ENCODE results near the gene SYPL1. TPM values are rescaled to one million over a fixed set of nuclear protein-coding genes. Genes with fewer than 3 reads are reported as not detected.

The SYPL1 gene
- total RNA-seq, 1 donor from 2014 or later: 39.4 TPM

DNA sequence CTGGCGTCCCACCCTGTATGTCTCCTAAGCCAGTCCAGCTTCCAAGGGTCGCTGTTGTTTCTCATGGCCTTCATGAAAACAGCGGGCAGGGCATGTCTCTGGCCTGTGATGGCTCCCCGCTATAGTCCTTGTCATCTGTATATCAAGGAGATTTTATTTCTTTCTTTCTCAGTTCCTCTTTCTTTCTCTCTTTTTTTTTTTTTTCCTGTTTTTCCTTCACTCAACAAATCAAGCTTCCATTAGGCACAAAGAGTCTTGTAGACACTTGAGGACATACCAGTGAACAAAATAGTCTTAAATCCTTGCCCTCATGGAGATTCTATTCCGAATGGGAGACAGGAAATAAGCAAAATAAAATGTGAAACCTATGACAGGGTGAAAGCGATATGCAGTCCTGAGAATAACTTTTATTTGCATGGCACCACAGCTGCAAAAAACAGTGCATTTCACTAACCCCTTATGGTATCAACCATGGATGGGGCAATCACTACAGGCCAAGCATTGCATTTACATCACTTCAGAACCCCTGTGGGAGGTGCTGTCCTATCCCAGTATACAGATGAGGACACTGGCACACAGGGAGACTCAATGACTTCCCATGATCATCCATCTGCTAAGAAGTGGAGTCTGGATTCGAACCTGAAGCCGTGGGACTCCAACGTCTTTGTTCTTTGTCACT is 50.7 kb downstream of the SYPL1 start:
- Mint-ChIP-seq H3K9me3 (no peaks in the 10 kb centered on the region), H3K4me3 (no peak overlapping the region), H3K4me1 (peaks cover 70% of the 10 kb centered on the region), H3K36me3 (ENCODE audit: low read depth) (no peaks in the 10 kb centered on the region), H3K27ac (ENCODE audit: unreplicated experiment) (no peak overlapping the region), H3K27me3 (ENCODE audit: low read depth) (no peaks in the 10 kb centered on the region)
- TF ChIP-seq, protein P1, sequence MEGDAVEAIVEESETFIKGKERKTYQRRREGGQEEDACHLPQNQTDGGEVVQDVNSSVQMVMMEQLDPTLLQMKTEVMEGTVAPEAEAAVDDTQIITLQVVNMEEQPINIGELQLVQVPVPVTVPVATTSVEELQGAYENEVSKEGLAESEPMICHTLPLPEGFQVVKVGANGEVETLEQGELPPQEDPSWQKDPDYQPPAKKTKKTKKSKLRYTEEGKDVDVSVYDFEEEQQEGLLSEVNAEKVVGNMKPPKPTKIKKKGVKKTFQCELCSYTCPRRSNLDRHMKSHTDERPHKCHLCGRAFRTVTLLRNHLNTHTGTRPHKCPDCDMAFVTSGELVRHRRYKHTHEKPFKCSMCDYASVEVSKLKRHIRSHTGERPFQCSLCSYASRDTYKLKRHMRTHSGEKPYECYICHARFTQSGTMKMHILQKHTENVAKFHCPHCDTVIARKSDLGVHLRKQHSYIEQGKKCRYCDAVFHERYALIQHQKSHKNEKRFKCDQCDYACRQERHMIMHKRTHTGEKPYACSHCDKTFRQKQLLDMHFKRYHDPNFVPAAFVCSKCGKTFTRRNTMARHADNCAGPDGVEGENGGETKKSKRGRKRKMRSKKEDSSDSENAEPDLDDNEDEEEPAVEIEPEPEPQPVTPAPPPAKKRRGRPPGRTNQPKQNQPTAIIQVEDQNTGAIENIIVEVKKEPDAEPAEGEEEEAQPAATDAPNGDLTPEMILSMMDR (conservative IDR thresholded peaks at IDR 0.05): no peak
- DNase-seq (ENCODE audit: low read depth, low spot score): no peak

DNA sequence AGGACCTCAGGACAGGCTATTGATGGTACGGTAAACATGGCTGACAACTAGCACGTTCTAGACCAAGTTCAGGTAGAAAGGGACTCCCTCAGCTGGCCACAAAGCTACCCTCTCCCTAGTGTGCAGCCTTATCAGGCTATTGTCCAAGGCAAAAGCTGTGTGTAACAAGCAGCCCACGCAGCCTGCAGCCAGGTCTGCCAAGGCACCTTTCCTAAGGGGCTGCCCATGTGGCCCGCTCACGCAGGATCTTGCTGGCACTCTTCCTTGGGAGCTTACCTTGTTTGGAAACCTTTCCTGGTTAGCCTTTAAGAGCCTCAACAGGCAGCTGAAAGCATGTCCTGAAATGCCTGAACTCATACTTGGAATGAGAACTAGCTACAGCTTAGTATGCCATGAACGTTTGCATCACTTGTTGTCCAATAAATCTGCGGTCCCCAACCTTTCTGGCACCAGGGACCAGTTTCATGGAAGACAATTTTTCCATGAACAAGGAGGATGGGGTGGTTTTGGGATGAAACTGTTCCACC is 51.7 kb downstream of the SYPL1 start:
- TF ChIP-seq, protein P1 (conservative IDR thresholded peaks at IDR 0.05): no peak
- DNase-seq (ENCODE audit: low read depth, low spot score): no peak
- Mint-ChIP-seq H3K36me3 (ENCODE audit: low read depth) (no peaks in the 10 kb centered on the region), H3K27me3 (ENCODE audit: low read depth) (no peaks in the 10 kb centered on the region), H3K4me1 (peaks cover 62% of the 10 kb centered on the region), H3K9me3 (no peaks in the 10 kb centered on the region), H3K4me3 (no peak overlapping the region), H3K27ac (ENCODE audit: unreplicated experiment) (no peak overlapping the region)

DNA sequence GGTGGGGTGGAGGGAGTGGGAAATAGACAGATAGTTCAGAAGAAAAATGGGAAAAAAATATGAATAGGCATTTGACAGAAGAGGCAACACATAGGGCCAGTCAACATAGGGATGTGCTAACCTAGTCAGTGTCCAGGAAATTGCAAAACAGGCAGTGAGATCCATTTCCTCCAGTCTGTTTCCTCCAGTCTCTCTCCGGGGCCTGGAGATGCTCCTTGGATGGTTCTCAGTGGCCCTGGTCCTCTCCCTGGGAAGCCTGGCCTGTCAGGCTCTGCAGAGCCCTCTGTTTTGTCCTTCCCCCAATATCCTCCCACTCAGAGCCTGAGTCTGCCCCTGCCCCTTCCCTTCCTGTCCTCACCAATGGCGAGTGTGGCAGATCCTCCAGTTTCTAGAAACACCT is 52.6 kb downstream of the SYPL1 start:
- no peak for DNase-seq (ENCODE audit: low read depth, low spot score)
- H3K4me3 Mint-ChIP-seq: no peak overlapping the region
- no peaks in the 10 kb centered on the region for H3K9me3 Mint-ChIP-seq
- H3K27ac Mint-ChIP-seq (ENCODE audit: unreplicated experiment): peak overlapping the region; percentile 93
- peaks cover 53% of the 10 kb centered on the region for H3K4me1 Mint-ChIP-seq
- H3K36me3 Mint-ChIP-seq (ENCODE audit: low read depth): no peaks in the 10 kb centered on the region
- TF ChIP-seq, protein P1 (conservative IDR thresholded peaks at IDR 0.05): no peak
- H3K27me3 Mint-ChIP-seq (ENCODE audit: low read depth): no peaks in the 10 kb centered on the region

DNA sequence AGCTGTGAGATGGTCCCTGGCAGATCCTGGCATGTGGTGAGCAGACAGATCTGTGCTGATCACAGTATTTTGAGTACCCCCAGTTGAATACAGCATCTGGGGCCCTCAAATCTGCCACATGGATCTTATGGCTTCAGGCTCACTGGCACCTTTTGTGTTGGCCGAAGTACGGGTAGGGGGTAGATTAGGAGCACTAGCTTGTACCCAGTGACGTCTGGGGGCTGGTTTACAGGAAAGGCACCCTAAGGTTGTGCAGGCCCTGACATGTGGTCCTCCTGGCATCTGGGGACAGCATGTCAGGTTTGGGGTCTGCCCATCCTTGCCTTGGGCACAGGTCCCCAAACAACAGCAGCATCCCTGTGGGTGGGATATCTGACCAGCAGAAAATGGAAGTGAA is 53.2 kb downstream of the SYPL1 start:
- peak overlapping the region; percentile 93 for H3K27ac Mint-ChIP-seq (ENCODE audit: unreplicated experiment)
- H3K9me3 Mint-ChIP-seq: no peaks in the 10 kb centered on the region
- no peaks in the 10 kb centered on the region for H3K36me3 Mint-ChIP-seq (ENCODE audit: low read depth)
- TF ChIP-seq, protein P1 (conservative IDR thresholded peaks at IDR 0.05): no peak
- H3K4me1 Mint-ChIP-seq: peaks cover 47% of the 10 kb centered on the region
- no peak for DNase-seq (ENCODE audit: low read depth, low spot score)
- H3K4me3 Mint-ChIP-seq: peak overlapping the region; percentile 5
- no peaks in the 10 kb centered on the region for H3K27me3 Mint-ChIP-seq (ENCODE audit: low read depth)

DNA sequence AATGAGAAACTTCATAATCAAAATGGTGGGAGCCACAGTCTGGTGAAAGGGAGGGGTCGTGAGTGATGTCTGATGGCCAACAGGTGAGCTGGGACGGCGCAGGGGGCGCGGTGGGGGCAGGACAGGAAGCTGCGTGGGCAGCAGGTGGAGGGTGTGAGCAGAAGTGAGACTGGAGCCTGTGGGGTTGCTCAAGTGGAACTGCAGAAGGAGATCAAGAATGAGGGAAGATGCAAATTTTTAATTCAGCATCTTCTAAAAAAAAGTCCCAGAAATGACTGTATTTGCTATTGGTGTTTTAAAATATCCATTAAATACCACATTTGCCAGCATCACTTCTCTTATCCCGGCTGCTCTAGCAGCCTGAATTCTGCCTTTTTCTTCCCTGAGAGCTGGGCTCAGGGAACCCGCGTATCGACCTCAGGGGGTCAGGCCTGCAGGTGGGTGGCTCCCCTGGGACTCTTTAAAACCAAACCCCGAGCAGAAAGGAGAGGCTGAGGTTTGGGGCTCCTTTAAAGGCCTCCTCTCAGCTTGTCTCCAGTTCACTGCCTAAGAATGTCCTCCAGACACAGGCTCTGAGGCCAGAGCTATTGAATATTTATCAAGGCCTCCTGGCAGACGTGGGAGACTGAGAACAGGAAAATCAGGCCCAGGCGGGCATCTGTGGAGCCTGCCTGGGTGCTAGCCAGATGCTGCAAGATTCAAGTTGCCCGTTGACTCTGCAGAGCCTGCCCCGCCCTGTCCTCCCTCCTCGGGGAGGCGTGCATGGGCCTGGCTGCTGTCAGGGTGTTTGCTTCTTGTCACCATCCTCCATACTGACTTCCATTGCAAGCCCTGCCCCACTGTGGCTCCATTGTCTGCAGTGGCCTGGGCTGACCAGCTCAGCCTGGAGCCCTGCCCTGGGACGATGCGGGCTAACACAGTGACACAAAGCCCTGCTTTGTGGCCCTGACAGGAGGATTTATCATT is 53.9 kb downstream of the SYPL1 start:
- H3K4me3 Mint-ChIP-seq: peak overlapping the region; percentile 5
- DNase-seq (ENCODE audit: low read depth, low spot score): peak; percentile 56
- H3K36me3 Mint-ChIP-seq (ENCODE audit: low read depth): no peaks in the 10 kb centered on the region

More for the DNA sequence above, 53.9 kb downstream of the SYPL1 start:
- Mint-ChIP-seq H3K27ac (ENCODE audit: unreplicated experiment) (peak overlapping the region; percentile 93), H3K27me3 (ENCODE audit: low read depth) (no peaks in the 10 kb centered on the region), H3K4me1 (peaks cover 40% of the 10 kb centered on the region), H3K9me3 (no peaks in the 10 kb centered on the region)
- TF ChIP-seq, protein P1 (conservative IDR thresholded peaks at IDR 0.05): no peak
